Natural killer cell treated with Interleukin-12 subunit alpha and Interleukin-12 subunit beta and Interleukin-15 and Interleukin-18, amount 100 ng/mL, for 72 hours (primary cell): ENCODE measurements around the gene WWC2. TPM values are rescaled to one million over a fixed set of nuclear protein-coding genes. Genes with fewer than 3 reads are reported as not detected.

Source experiments
- ATAC-seq, 2 donors: fragments of 150-1000 bp; cut with Tn5 transposase in 1 of 2; sonication (Bioruptor Pico), chemical (Tn5 transposase) in 1 of 2; 2 replicates each; pipeline ENCODE4 v1.10.0; 2021
- DNase-seq: peaks from one replicate; pipeline ENCODE4 v3.0.0; 2022; ENCODE audit warnings: low spot score
- H3K27ac Mint-ChIP-seq, 2 donors: 1 replicate in 1 of 2; 2 replicates in 1 of 2; pipeline ENCODE4 v1.8.0; 2022; ENCODE audit warnings: mixed read lengths in 2 of 2, mild to moderate bottlenecking in 1 of 2, moderate library complexity in 1 of 2
- H3K27me3 Mint-ChIP-seq, 2 donors: 1 replicate in 1 of 2; 2 replicates in 1 of 2; pipeline ENCODE4 v1.8.0; 2022; ENCODE audit warnings: mixed read lengths in 2 of 2
- H3K36me3 Mint-ChIP-seq: one replicate; pipeline ENCODE4 v1.8.0; 2022; ENCODE audit warnings: mixed read lengths
- H3K4me1 Mint-ChIP-seq, 2 donors: 1 replicate in 1 of 2; 2 replicates in 1 of 2; pipeline ENCODE4 v1.8.0; 2022; ENCODE audit warnings: low read depth in 2 of 2, mixed read lengths in 2 of 2, mild to moderate bottlenecking in 1 of 2
- H3K4me3 Mint-ChIP-seq: one replicate; pipeline ENCODE4 v1.8.0; 2022; ENCODE audit warnings: mixed read lengths
- H3K9me3 Mint-ChIP-seq: 2 replicates; pipeline ENCODE4 v1.8.0; 2022; ENCODE audit warnings: mixed read lengths
- total RNA-seq, 2 donors: library from RNA; stranded (reverse); gene quantifications; one replicate each; pipeline ENCODE4 v1.2.3, GENCODE V29; 2022

Gene WWC2
- total RNA-seq, 2 donors from 2014 or later = 5.1 to 10.0 TPM

DNA sequence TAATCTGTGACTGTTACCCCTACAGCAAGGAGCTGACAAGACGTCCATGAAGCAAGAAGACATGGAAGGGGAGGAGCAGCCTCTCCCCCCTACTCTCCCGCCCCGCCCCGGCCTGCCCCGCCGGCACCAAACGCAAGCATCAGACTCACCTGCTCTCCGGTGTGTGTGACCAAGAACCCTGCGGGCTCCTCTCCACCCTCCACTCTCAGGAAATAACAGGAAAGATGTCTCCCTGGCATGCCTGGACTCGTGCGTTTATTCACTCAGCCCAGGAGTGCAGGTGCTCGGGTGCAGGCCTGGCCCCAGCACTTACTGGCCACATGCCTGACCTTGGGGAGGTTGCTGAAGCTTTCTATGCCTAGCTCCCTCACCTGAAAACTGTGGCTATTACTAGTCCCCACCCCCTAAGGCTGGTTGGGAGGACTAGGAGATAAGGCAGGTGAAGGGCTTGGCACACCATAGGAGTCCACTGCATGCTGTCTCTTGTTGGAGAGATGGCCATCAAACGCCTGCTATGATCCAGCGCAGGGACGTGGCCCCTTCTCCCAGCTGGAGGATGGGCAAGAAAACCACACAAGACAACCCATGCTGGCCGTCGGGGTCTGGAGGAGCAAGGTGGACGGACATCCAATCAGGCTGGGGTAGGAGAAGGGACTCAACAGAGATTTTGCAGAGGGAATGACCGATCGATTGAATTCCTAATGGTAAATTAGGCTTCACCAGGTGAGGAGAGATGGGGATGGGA, 258.0 kb downstream of the WWC2 start:
- Mint-ChIP-seq H3K36me3 (no peaks in the 10 kb centered on the region), H3K9me3 (no peaks in the 10 kb centered on the region), H3K4me1 (no peaks in the 10 kb centered on the region), H3K27ac (peak overlapping the region in 1 of 2 donors; percentile 6), H3K27me3 (peaks cover 0 to 9% of the 10 kb centered on the region in 2 donors), H3K4me3 (no peak overlapping the region)
- DNase-seq (peak; percentile 23), ATAC-seq (no peak)

DNA sequence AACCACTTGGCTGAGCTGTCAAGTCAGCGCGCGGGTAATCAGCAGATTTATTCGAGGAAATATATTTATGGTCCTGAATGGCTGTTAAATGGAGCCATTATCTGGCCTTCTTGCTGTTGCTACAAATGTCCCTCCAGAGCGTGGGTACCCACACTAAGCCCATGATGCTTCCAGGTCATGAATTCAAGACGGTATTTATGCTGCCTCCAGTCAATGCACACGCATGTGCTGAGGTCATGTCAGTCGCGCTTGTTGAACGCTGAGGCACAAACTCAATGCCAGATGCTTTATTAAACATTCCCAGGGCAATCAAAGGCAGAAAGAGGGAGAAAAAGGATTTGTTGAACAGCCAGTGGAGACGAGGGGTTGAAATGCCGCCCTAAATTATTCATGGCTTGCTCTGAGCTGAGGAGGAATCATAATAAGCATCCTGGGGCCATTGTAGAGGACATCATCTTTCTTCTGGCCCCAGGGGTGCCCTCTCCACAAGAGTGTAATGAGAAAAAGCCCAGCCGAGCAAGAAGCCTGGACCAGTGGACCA, 259.2 kb downstream of the WWC2 start:
- ATAC-seq (no peak), DNase-seq (no peak)
- Mint-ChIP-seq H3K27ac (no peak overlapping the region), H3K9me3 (no peaks in the 10 kb centered on the region), H3K36me3 (no peaks in the 10 kb centered on the region), H3K4me3 (no peak overlapping the region), H3K4me1 (no peaks in the 10 kb centered on the region), H3K27me3 (peaks cover 0 to 9% of the 10 kb centered on the region in 2 donors)

GRCh38 chr4:183360161-183360919, 261.3 kb downstream of the WWC2 start:
- Mint-ChIP-seq H3K4me3 (no peak overlapping the region), H3K36me3 (no peaks in the 10 kb centered on the region), H3K4me1 (no peaks in the 10 kb centered on the region), H3K27ac (no peak overlapping the region), H3K27me3 (peaks cover 0 to 13% of the 10 kb centered on the region in 2 donors), H3K9me3 (no peaks in the 10 kb centered on the region)
- DNase-seq = no peak
- ATAC-seq = no peak

GRCh38 chr4:183362036-183362435, 263.0 kb downstream of the WWC2 start:
- no peaks in the 10 kb centered on the region for H3K9me3 Mint-ChIP-seq
- H3K4me3 Mint-ChIP-seq = no peak overlapping the region
- DNase-seq (peak; percentile 10), ATAC-seq (no peak)
- H3K4me1 Mint-ChIP-seq = no peaks in the 10 kb centered on the region
- no peaks in the 10 kb centered on the region for H3K36me3 Mint-ChIP-seq
- no peak overlapping the region for H3K27ac Mint-ChIP-seq
- H3K27me3 Mint-ChIP-seq = peaks cover 0 to 13% of the 10 kb centered on the region in 2 donors

- DNase-seq = peak; percentile 44
- no peaks in the 10 kb centered on the region for H3K36me3 Mint-ChIP-seq
- no peak overlapping the region for H3K4me3 Mint-ChIP-seq
- H3K9me3 Mint-ChIP-seq = no peaks in the 10 kb centered on the region
- peaks cover 0 to 9% of the 10 kb centered on the region in 2 donors for H3K27me3 Mint-ChIP-seq
- ATAC-seq = no peak
- H3K27ac Mint-ChIP-seq = no peak overlapping the region
- no peaks in the 10 kb centered on the region for H3K4me1 Mint-ChIP-seq
These were observed 264.0 kb downstream of the WWC2 start for GRCh38 chr4:183362916-183363542.

- DNase-seq (peak; percentile 20), ATAC-seq (no peak)
- no peaks in the 10 kb centered on the region for H3K36me3 Mint-ChIP-seq
- H3K9me3 Mint-ChIP-seq = no peaks in the 10 kb centered on the region
- no peak overlapping the region for H3K27ac Mint-ChIP-seq
- peaks cover 0 to 9% of the 10 kb centered on the region in 2 donors for H3K27me3 Mint-ChIP-seq
- H3K4me3 Mint-ChIP-seq = no peak overlapping the region
- H3K4me1 Mint-ChIP-seq = no peaks in the 10 kb centered on the region
These were observed 265.0 kb downstream of the WWC2 start for GRCh38 chr4:183364025-183364424.

GRCh38 chr4:183366206-183366835, 267.3 kb downstream of the WWC2 start:
- Mint-ChIP-seq H3K4me1 (no peaks in the 10 kb centered on the region), H3K4me3 (no peak overlapping the region), H3K36me3 (no peaks in the 10 kb centered on the region), H3K27ac (no peak overlapping the region), H3K9me3 (no peaks in the 10 kb centered on the region), H3K27me3 (peaks cover 0 to 12% of the 10 kb centered on the region in 2 donors)
- ATAC-seq (no peak), DNase-seq (peak; percentile 35)

DNA sequence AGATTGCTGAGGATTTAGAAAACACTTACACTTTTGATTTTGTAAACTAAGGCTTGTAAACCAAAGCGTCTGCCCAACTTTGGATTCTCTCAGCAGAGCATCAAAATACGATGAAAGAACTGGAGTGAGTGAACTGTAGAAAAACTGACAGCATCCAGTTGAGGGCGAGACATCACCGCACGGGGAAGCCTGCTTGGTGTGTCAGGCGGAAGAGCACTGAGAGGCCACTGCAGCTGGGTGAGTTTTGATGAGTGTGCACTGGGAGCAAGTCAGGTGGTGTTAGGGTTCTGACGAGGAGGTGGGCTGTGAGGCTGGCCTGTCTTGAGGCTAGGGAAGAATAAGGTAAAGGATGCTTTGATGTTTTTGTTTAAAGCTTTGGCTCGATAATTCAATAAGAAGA, 270.0 kb downstream of the WWC2 start:
- no peaks in the 10 kb centered on the region for H3K4me1 Mint-ChIP-seq

More for the DNA sequence above, 270.0 kb downstream of the WWC2 start:
- H3K27me3 Mint-ChIP-seq = peaks cover 0 to 12% of the 10 kb centered on the region in 2 donors
- peaks cover 4% of the 10 kb centered on the region for H3K36me3 Mint-ChIP-seq
- no peak overlapping the region for H3K27ac Mint-ChIP-seq
- DNase-seq = peak; percentile 13
- H3K4me3 Mint-ChIP-seq = no peak overlapping the region
- no peak for ATAC-seq
- H3K9me3 Mint-ChIP-seq = no peaks in the 10 kb centered on the region

Other genes with a start within 250 kb of the WWC2 start
- 100 to 1,000 TPM in 1 of 2 donors, 10 to 100 TPM in 1; 83.6 to 135 TPM for gene DCTD, start 181.9 kb upstream of the WWC2 start, total RNA-seq
- gene CLDN22, start 221.0 kb downstream of the WWC2 start, total RNA-seq = not detected
- gene CLDN24, start 223.2 kb downstream of the WWC2 start, total RNA-seq = not detected